GM18499 (cell line): ENCODE results near the gene SCUBE1.

ENCODE experiments used
- ATAC-seq: cut with Tn5 transposase; IDR thresholded peaks from one replicate; pipeline ENCODE4 v1.9.1; 2021; ENCODE audit warnings: moderate number of reproducible peaks; ENCODE audit not compliant: insufficient read depth, unreplicated experiment

SCUBE1 gene

DNA sequence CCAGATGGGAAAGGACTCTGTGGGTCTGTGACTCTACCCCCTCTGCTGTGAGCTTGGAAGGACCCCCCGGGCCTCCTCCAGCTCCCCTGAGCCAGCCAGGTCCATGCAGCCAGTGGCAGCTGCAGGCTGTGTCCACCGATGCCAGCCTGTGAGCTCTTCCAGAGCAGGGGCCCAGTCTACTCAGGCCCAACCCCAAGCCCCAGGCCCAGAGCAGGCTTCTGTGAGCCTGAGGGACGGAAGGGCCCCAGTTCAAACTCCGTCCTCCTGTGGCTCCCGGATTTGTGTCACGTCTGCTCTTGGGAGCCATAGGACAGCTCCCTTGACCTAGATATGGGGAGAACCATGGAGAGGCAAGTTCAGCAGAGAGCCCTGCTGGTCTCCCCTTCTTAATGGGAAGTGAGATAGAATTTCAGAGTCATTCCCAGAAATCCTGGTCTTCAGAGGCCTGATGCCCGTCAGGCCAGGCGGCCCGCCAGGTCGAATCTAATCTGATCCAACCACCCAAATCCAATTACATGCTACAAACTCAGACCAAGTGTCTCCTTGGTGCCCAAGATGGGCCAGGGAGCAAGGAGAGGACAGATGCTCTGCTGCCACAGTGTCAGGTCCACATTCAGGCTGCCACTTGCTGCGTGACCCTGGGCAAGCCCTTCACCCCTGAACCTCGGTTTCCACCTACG lies 75.1 kb downstream of the SCUBE1 start:
- ATAC-seq: no peak

DNA sequence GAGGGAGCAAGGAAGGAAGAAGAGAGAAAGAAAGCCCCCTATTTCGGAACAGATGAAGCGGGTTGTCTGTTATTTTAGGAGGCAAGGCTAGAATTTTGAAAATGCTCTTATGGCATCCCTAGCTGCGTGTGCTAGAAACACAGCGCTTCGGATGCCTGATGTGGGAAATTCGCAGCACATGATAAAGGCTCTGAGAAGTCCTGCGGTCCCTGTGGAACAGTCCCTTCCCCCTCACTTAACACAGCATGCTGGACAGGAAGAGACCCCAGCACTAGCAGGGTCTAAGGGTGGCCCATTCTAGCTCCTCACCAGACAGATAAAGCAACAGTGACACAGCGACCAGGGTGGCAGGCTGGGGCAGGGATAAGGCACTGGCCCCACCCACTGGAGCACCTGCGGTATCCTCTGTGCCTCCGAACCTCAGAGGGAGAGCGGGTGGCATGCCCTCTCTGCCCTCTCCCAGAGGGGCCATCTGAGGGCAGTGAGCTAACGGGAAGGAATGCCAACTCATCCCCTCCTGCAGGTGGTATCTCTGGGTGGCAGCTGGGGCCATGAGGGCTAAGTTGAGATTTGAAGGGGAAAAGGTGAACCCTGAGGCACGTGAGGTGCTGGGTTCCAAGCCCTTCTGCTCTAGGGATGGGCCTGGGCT lies 75.7 kb downstream of the SCUBE1 start:
- ATAC-seq: no peak

DNA sequence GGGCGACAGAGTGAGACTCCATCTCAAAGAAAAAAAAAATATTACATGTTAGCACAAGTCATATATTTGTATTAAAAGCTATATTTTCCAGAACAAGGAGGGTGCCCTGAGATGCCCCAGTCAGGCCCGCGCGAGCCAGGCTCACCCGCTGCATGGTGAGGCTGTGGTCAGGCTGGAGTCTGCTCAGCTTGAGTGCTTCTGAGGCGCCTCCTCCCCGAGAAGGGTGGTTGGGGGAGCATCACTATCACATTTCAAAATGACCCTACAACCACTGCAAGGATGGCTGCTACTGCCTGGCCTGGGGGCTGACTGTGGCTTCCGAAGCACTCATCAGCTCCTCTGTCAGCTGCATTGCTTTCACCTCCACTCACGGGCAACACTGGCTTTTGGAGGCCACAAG lies 77.1 kb downstream of the SCUBE1 start:
- ATAC-seq: no peak

DNA sequence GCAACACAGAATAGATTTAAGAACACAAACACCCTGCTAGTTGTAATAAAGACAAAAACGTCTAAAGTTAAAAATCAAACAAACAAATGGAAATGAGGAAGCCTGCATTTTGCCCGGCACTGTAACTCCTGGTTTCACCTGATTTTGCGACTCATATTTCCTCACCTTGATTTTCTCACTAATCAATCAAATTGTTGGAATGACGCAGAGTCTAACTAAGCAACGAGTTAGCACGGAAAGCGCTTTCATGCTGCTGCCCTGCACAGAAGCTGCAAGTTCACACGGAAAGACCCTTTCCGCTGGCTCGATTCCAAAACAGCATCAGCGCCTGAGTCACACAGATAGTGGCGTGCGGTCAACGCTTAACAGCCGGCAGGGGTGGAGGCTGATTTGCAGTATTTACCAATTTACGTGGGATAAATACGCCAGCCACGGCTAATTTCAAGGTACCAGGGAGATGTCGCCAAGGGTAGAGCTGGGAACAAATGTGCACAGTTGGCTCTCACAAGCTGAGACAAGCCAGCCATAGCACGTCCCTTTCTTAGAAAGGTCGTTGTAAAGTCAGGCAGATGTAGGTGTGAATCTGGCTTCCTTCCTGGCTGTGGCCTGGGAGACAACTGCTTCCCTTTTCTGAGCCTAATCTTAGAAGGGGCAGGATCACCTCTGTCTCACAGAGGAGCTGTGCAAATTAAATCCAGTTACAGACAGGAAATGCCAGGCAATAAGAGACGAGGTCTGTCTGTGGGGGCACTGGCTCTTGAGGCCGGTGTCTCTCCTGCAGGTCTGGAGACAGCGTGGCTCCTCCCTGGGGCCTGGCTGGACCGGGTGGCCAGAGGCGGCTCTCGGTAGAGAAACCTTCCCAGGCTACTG lies 79.3 kb downstream of the SCUBE1 start:
- ATAC-seq: no peak

GRCh38 chr22:43262990-43263644 lies 80.1 kb downstream of the SCUBE1 start:
- ATAC-seq: no peak

GRCh38 chr22:43260331-43261231 lies 82.6 kb downstream of the SCUBE1 start:
- ATAC-seq: no peak

GRCh38 chr22:43257961-43258360 lies 85.2 kb downstream of the SCUBE1 start:
- ATAC-seq: no peak

DNA sequence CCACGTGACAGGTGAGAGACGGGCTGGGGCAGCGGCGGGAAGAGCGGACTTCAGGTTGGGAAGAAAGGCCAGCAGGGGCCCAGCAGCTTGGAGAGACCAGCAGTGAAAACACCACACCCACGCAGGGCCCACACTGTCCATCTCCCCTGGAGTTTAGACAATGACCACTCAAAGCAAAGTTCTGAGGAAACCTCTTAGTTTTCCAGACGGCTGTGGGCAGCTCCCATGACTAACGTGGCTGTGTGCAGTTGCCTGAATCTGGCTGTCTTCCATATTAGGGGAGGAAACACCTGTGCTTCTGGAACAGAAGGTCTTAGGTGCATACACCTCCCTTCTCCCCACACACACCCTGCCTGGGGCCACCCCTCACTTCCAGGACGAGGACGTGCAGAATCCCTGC lies 85.6 kb downstream of the SCUBE1 start:
- no peak for ATAC-seq

- no peak for ATAC-seq
Observed at GRCh38 chr22:43256976-43257545, 86.1 kb downstream of the SCUBE1 start.

DNA sequence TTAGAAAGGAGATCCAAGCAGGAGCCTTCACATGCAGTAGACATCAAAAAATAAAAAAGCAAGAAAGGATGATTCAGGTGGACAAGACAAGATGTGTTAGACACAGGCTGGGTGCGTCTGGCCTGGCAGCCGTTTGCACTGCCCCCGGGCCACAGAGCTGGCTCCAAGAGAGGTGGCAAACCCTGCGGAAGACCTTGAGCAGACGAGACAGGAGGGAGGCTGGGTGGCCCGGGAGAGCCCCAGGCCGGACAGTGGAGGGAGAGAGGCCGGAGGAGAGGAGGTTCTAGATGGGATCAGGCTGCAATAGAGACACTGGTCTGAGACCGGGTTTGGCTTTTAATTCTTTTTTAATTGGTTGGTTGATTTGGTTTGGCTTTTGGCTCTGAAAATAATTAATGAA lies 86.6 kb downstream of the SCUBE1 start:
- no peak for ATAC-seq

DNA sequence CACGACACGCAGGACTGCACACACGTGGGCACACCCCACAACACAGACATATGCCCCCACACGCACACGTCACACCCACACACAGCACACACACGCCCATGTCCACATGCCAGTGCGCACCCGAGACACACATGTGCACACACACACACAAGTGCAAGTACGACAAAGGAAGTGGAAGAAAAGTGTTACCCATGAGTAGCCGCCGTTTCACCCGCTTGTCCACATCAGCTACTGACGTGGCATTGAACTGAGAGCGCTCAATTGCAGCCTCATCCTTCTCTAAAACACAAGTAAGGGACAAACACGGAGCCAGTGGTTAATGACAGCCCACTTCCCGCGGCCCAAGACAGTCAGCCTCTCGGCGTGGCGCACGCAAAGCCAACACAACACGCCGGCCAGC lies 87.9 kb downstream of the SCUBE1 start:
- ATAC-seq: no peak

DNA sequence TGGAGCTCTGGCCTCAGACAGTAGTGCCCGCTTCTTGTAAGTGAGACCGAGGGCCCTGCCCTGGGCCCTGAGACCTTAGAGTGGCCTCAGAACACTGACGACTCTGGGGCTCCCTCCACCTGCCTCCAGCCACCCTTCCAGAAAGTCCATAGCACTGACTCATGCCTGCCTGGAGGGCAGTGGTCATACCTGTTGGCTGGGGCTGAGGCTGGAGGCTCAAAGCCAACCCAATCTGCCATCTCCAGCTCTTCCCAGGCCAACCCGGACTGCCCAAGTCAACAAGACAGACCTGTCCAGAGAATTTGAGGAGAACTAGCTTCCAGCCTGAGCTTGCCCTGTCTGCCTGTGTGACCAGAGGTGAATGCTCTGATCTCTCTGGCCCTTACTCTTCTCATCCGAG lies 89.3 kb downstream of the SCUBE1 start:
- no peak for ATAC-seq

- no peak for ATAC-seq
Observed at GRCh38 chr22:43252319-43252718, 90.9 kb downstream of the SCUBE1 start.

GRCh38 chr22:43249789-43250471 lies 93.2 kb downstream of the SCUBE1 start:
- no peak for ATAC-seq

- ATAC-seq: no peak
Observed at GRCh38 chr22:43247546-43248260, 95.5 kb downstream of the SCUBE1 start.

DNA sequence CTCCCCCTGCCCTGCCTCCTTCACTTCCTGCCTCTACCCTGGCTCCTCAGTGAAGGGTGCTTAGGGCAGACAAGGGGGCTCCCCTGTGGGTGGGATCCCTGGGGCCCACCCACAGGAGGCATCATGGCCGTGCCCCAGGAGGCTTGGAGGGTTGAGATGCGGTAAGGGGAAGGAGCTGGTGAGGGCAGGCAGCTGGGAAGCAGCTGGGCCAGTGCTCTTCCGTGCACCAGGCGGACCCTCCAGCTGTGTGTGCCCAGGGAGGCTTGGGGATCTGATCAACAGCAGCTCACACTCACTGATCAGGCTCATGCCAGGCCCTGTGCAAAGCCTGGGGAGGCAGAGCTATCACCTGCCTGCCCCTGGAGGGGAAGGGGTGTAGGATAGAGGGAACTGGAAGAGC lies 97.0 kb downstream of the SCUBE1 start:
- ATAC-seq: no peak

DNA sequence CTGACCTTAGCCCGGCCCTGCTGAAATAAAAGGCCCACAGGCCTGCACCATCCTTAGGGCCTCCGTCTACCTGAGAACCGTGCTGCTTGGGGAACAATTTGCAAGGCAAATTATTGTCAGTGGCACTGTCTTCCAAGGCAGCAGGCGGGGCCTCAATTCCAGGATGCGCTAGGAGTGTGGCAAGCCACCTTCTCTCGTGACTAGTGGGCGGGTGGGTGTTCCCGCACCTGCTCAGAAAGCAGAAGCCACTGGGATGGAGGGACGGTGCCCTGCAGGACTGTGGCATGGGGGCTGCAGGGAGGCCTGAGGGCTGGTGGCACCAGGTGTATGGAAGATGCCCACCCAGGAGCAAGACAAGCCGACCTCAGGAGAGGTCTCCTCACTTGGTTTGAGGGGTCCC lies 97.5 kb downstream of the SCUBE1 start:
- no peak for ATAC-seq

DNA sequence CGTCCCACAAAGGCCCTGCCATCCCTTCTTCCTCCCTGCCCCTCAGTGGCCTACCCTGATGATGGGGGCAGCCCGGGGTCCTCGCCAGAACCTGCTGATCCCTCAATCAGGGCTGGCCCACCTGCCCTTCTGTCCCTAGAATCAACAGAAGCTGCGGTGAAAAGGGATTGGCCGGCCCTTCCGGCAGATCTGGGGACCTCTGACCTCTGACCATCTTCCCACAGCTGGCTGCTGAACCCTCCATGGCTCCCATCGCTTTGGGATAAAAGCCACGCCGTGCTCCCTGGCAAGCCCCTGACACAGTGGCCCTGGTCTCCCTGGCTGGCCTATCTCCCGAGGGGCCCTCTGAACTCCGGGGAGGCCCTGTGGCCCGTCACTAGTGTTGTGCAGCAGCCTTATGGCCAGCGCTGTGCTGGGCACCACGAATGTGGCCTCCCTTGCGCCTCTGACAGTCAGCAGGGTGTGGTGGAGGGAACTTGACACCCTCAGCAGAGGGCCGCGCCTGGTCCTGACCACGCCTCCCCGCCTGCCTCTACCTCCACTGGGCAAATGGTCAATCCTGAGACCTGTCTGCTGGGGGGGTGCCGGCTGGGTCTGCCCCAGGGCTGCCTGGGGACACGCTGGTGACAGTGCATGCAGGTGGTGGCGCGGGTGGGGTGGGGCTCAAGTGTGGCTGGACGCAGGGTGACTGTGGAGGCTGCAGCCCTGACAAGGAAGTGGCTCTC lies 98.2 kb downstream of the SCUBE1 start:
- no peak for ATAC-seq
